Liver (tissue), 9 donors: ENCODE data around the gene CYP11A1. TPM values are rescaled to one million over a fixed set of nuclear protein-coding genes. Genes with fewer than 3 reads are reported as not detected.

ENCODE experiments used
- DNase-seq: peaks from one replicate; pipeline ENCODE4 v3.0.0-alpha.2; 2017; ENCODE audit warnings: low spot score
- H3K27ac ChIP-seq, 2 donors: one replicate each; pipeline ENCODE4 v1.7.0; 2013; ENCODE audit warnings: inconsistent platforms in 2 of 2, low read length in 2 of 2, control low read depth in 1 of 2, low read depth in 1 of 2, mild to moderate bottlenecking in 1 of 2
- H3K27me3 ChIP-seq, 4 donors: one replicate each; pipeline versions ENCODE4 v1.6.1 to v1.7.0; 2013; ENCODE audit warnings: low read length in 3 of 4, inconsistent platforms in 1 of 4, mild to moderate bottlenecking in 1 of 4, moderate library complexity in 1 of 4; ENCODE audit not compliant: control insufficient read depth in 4 of 4, insufficient read depth in 4 of 4
- H3K36me3 ChIP-seq, 4 donors: one replicate each; pipeline versions ENCODE4 v1.6.1 to v1.7.0; 2013; ENCODE audit warnings: low read length in 3 of 4, mild to moderate bottlenecking in 3 of 4, low read depth in 1 of 4, moderate library complexity in 1 of 4; ENCODE audit not compliant: control insufficient read depth in 4 of 4, insufficient read depth in 3 of 4
- H3K4me1 ChIP-seq, 4 donors: one replicate each; pipeline versions ENCODE4 v1.6.1 to v1.7.0; 2013; ENCODE audit warnings: low read length in 3 of 4, mild to moderate bottlenecking in 3 of 4, moderate library complexity in 1 of 4; ENCODE audit not compliant: control insufficient read depth in 4 of 4, insufficient read depth in 4 of 4
- H3K4me3 ChIP-seq, 3 donors: one replicate each; pipeline versions ENCODE4 v1.6.1 to v1.7.0; 2013; ENCODE audit warnings: low read length in 3 of 3, control low read depth in 1 of 3, low read depth in 1 of 3, mild to moderate bottlenecking in 1 of 3
- H3K9ac ChIP-seq, 2 donors: one replicate each; pipeline ENCODE4 v1.7.0; 2013; ENCODE audit warnings: low read length in 2 of 2, mild to moderate bottlenecking in 2 of 2, moderate library complexity in 2 of 2, control low read depth in 1 of 2, low read depth in 1 of 2
- H3K9me3 ChIP-seq, 4 donors: one replicate each; pipeline versions ENCODE4 v1.6.1 to v1.7.0; 2013; ENCODE audit warnings: low read length in 3 of 4; ENCODE audit not compliant: control insufficient read depth in 4 of 4
- CTCF ChIP-seq: fragments of 150-350 bp; IDR thresholded peaks from 2 replicates; pipeline ENCODE4 v1.5.1; 2017; ENCODE audit warnings: improper control_type of control experiment, low read depth, low read length; ENCODE audit not compliant: missing input control
- EGR1 ChIP-seq, 2 donors: IDR thresholded peaks; 2 replicates each; pipeline ENCODE4 v1.6.1; 2016 to 2018; ENCODE audit warnings: antibody characterized with exemption in 2 of 2, low read depth in 2 of 2
- FOXA1 ChIP-seq: IDR thresholded peaks from 2 replicates; pipeline ENCODE4 v1.6.1; 2016; ENCODE audit warnings: antibody characterized with exemption
- FOXA2 ChIP-seq: IDR thresholded peaks from 2 replicates; pipeline ENCODE4 v1.6.1; 2016; ENCODE audit warnings: antibody characterized with exemption
- GABPA ChIP-seq, 2 donors: IDR thresholded peaks in 1 of 2; conservative IDR thresholded peaks in 1 of 2; 2 replicates each; pipeline ENCODE4 v1.6.1; 2016; ENCODE audit warnings: antibody characterized with exemption in 2 of 2, mild to moderate bottlenecking in 1 of 2, moderate library complexity in 1 of 2
- HNF4A ChIP-seq, 2 donors: conservative IDR thresholded peaks; 2 replicates each; pipeline ENCODE4 v1.6.1; 2016; ENCODE audit warnings: antibody characterized with exemption in 2 of 2, mild to moderate bottlenecking in 2 of 2
- HNF4G ChIP-seq: IDR thresholded peaks from 2 replicates; pipeline ENCODE4 v1.6.1; 2016; ENCODE audit warnings: antibody characterized with exemption
- JUND ChIP-seq, 2 donors: IDR thresholded peaks; 2 replicates each; pipeline ENCODE4 v1.6.1; 2016; ENCODE audit warnings: antibody characterized with exemption in 2 of 2
- MAX ChIP-seq: IDR thresholded peaks from 2 replicates; pipeline ENCODE4 v1.6.1; 2016; ENCODE audit warnings: antibody characterized with exemption
- NR2F2 ChIP-seq: IDR thresholded peaks from 2 replicates; pipeline ENCODE4 v1.6.1; 2016; ENCODE audit warnings: antibody characterized with exemption
- RAD21 ChIP-seq, 2 donors: IDR thresholded peaks; 2 replicates each; pipeline ENCODE4 v1.6.1; 2016; ENCODE audit warnings: antibody characterized with exemption in 2 of 2, mild to moderate bottlenecking in 2 of 2
- RXRA ChIP-seq, 2 donors: IDR thresholded peaks; 2 replicates each; pipeline ENCODE4 v1.6.1; 2017 to 2018; ENCODE audit warnings: antibody characterized with exemption in 2 of 2, mild to moderate bottlenecking in 1 of 2
- TAF1 ChIP-seq: conservative IDR thresholded peaks from 2 replicates; pipeline ENCODE4 v1.6.1; 2016; ENCODE audit warnings: antibody characterized with exemption, mild to moderate bottlenecking
- YY1 ChIP-seq: IDR thresholded peaks from 2 replicates; pipeline ENCODE4 v1.6.1; 2016; ENCODE audit warnings: antibody characterized with exemption, mild to moderate bottlenecking
- WGBS: extraction: QIAGEN DNeasy Blood & Tissue Kit; methylation state at CpG from one replicate; pipeline ENCODE4 v1.1.7; 2013; 5-methylcytosine and 5-hydroxymethylcytosine counted together
- polyA plus RNA-seq, 2 donors: library from polyadenylated mRNA; stranded (reverse) in 1 of 2; unstranded in 1 of 2; fragments of 200-250 nt in 1 of 2; fragments of >200 nt in 1 of 2; fragmentation: Nextera tagmentation in 1 of 2; extraction: Ambion mirVana in 1 of 2; gene quantifications; one replicate each; pipeline versions ENCODE4 v1.2.1 to v1.2.3, GENCODE V29; 2013 to 2015
- total RNA-seq, 2 donors: library from RNA; depleted of rRNA; stranded (reverse); fragments of >200 nt; gene quantifications; one replicate each; pipeline ENCODE4 v1.2.3, GENCODE V29; 2014
- TF ChIP-seq, protein P1 (sequence below): IDR thresholded peaks from 2 replicates; pipeline ENCODE4 v1.6.1; 2016; ENCODE audit warnings: antibody characterized with exemption
- TF ChIP-seq, protein P2 (sequence below): IDR thresholded peaks from 2 replicates; pipeline ENCODE4 v1.6.1; 2016; ENCODE audit warnings: antibody characterized with exemption, mild to moderate bottlenecking
- TF ChIP-seq, protein P3 (sequence below): IDR thresholded peaks from 2 replicates; pipeline ENCODE4 v1.6.1; 2016; ENCODE audit warnings: antibody characterized with exemption
- donor health status: healthy.
- donor health status: healthy.
- donor health status: healthy.
- donor health status: healthy.
- donor health status: healthy.

CYP11A1 gene
- total and polyA plus RNA-seq, 4 donors: 0.47 to 2.3 (median 1.9) TPM

- no peak for TF ChIP-seq MAX
- peak; percentile 13 to 37 for TF ChIP-seq HNF4A (conservative IDR thresholded peaks at IDR 0.05)
- peak in 1 of 2 donors; percentile 20 for TF ChIP-seq RXRA (IDR thresholded peaks at IDR 0.05)
- TF ChIP-seq JUND (IDR thresholded peaks at IDR 0.05): no peak
- TF ChIP-seq TAF1: no peak
- H3K27me3 ChIP-seq: no peaks in the 10 kb centered on the region
- peak overlapping the region in 1 of 2 donors; percentile 50 for H3K9ac ChIP-seq
- 3% methylated on average over 75 of the region's 75 CpGs for WGBS
- no peaks in the 10 kb centered on the region for H3K36me3 ChIP-seq
- H3K4me3 ChIP-seq: peak overlapping the region; percentile 52 to 79 (median 68)
- DNase-seq: peak; percentile 49
- H3K4me1 ChIP-seq: peaks cover 0 to 6% (median 2%) of the 10 kb centered on the region in 4 donors
- H3K27ac ChIP-seq: peak overlapping the region in 1 of 2 donors; percentile 28
- no peaks in the 10 kb centered on the region for H3K9me3 ChIP-seq
Observed at GRCh38 chr15:74365598-74366445, 1.6 kb downstream of the CYP11A1 start.

GRCh38 chr15:74364936-74365597 is 2.4 kb downstream of the CYP11A1 start:
- H3K27ac ChIP-seq: no peak overlapping the region
- no peak for DNase-seq
- peak overlapping the region in 2 of 3 donors; percentile 68 to 79 for H3K4me3 ChIP-seq
- TF ChIP-seq RAD21 (IDR thresholded peaks at IDR 0.05) (no peak), EGR1 (IDR thresholded peaks at IDR 0.05; ENCODE audit: low read depth in 2 of 2) (no peak), RXRA (IDR thresholded peaks at IDR 0.05) (no peak), JUND (IDR thresholded peaks at IDR 0.05) (no peak), FOXA2 (no peak), NR2F2 (no peak), MAX (no peak), HNF4G (no peak), CTCF (no peak), GABPA (IDR thresholded peaks at IDR 0.05 in 1 of 2, conservative IDR thresholded peaks at IDR 0.05 in 1 of 2) (no peak), FOXA1 (no peak), YY1 (no peak), TAF1 (no peak)
- TF ChIP-seq, protein P1, sequence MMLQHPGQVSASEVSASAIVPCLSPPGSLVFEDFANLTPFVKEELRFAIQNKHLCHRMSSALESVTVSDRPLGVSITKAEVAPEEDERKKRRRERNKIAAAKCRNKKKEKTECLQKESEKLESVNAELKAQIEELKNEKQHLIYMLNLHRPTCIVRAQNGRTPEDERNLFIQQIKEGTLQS: no peak
- TF ChIP-seq, protein P2, sequence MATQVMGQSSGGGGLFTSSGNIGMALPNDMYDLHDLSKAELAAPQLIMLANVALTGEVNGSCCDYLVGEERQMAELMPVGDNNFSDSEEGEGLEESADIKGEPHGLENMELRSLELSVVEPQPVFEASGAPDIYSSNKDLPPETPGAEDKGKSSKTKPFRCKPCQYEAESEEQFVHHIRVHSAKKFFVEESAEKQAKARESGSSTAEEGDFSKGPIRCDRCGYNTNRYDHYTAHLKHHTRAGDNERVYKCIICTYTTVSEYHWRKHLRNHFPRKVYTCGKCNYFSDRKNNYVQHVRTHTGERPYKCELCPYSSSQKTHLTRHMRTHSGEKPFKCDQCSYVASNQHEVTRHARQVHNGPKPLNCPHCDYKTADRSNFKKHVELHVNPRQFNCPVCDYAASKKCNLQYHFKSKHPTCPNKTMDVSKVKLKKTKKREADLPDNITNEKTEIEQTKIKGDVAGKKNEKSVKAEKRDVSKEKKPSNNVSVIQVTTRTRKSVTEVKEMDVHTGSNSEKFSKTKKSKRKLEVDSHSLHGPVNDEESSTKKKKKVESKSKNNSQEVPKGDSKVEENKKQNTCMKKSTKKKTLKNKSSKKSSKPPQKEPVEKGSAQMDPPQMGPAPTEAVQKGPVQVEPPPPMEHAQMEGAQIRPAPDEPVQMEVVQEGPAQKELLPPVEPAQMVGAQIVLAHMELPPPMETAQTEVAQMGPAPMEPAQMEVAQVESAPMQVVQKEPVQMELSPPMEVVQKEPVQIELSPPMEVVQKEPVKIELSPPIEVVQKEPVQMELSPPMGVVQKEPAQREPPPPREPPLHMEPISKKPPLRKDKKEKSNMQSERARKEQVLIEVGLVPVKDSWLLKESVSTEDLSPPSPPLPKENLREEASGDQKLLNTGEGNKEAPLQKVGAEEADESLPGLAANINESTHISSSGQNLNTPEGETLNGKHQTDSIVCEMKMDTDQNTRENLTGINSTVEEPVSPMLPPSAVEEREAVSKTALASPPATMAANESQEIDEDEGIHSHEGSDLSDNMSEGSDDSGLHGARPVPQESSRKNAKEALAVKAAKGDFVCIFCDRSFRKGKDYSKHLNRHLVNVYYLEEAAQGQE: no peak
- TF ChIP-seq, protein P3, sequence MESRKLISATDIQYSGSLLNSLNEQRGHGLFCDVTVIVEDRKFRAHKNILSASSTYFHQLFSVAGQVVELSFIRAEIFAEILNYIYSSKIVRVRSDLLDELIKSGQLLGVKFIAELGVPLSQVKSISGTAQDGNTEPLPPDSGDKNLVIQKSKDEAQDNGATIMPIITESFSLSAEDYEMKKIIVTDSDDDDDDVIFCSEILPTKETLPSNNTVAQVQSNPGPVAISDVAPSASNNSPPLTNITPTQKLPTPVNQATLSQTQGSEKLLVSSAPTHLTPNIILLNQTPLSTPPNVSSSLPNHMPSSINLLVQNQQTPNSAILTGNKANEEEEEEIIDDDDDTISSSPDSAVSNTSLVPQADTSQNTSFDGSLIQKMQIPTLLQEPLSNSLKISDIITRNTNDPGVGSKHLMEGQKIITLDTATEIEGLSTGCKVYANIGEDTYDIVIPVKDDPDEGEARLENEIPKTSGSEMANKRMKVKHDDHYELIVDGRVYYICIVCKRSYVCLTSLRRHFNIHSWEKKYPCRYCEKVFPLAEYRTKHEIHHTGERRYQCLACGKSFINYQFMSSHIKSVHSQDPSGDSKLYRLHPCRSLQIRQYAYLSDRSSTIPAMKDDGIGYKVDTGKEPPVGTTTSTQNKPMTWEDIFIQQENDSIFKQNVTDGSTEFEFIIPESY: no peak
- H3K27me3 ChIP-seq: no peaks in the 10 kb centered on the region
- WGBS: 88% methylated on average over 12 of the region's 12 CpGs
- H3K36me3 ChIP-seq: no peaks in the 10 kb centered on the region
- H3K4me1 ChIP-seq: peaks cover 0 to 6% (median 2%) of the 10 kb centered on the region in 4 donors
- H3K9ac ChIP-seq: peak overlapping the region in 1 of 2 donors; percentile 50
- H3K9me3 ChIP-seq: no peaks in the 10 kb centered on the region
